DOHH2 (cell line): ENCODE results near the gene TOX4.
"Not testable (repeated sequence)": the region's sequence is repeated elsewhere in the genome, so short reads cannot be mapped to it uniquely, and the experiment has no call there.

ENCODE experiments used
- H3F3A ChIP-seq: fragments of 200-600 bp; sonication (generic), shearing (Covaris generic); 2 replicates; pipeline ENCODE4 v1.6.0; 2016; ENCODE audit warnings: antibody characterized with exemption, mild to moderate bottlenecking; ENCODE audit not compliant: control insufficient read depth, insufficient read depth
- H3K27ac ChIP-seq: fragments of 200-600 bp; sonication (generic); 2 replicates; pipeline ENCODE4 v1.5.1; 2014; ENCODE audit warnings: low read depth, mild to moderate bottlenecking, low read length, moderate library complexity
- H3K27me3 ChIP-seq: fragments of 200-600 bp; sonication (generic); 2 replicates; pipeline ENCODE4 v1.6.1; 2014; ENCODE audit warnings: mild to moderate bottlenecking, low read length, mixed read lengths; ENCODE audit not compliant: control insufficient read depth
- H3K36me3 ChIP-seq: fragments of 200-600 bp; sonication (generic); 2 replicates; pipeline ENCODE4 v1.6.1; 2014; ENCODE audit warnings: mild to moderate bottlenecking, low read length, moderate library complexity, mixed read lengths; ENCODE audit not compliant: control insufficient read depth
- H3K4me1 ChIP-seq: fragments of 200-600 bp; sonication (generic); 2 replicates; pipeline ENCODE4 v1.6.1; 2014; ENCODE audit warnings: mild to moderate bottlenecking, low read length, mixed read lengths; ENCODE audit not compliant: control insufficient read depth
- H3K4me2 ChIP-seq: fragments of 200-600 bp; sonication (generic); 2 replicates; pipeline ENCODE4 v1.6.0; 2014; ENCODE audit warnings: mild to moderate bottlenecking, low read length, moderate library complexity
- H3K4me3 ChIP-seq: fragments of 200-600 bp; sonication (generic); 2 replicates; pipeline ENCODE4 v1.5.1; 2014; ENCODE audit warnings: mild to moderate bottlenecking, low read length, mixed read lengths
- H3K79me2 ChIP-seq: fragments of 200-600 bp; sonication (generic); 2 replicates; pipeline ENCODE4 v1.6.1; 2014; ENCODE audit warnings: mild to moderate bottlenecking, low read length, mixed read lengths; ENCODE audit not compliant: control insufficient read depth
- H3K9me2 ChIP-seq: fragments of 200-600 bp; sonication (generic); replicated peaks from 2 replicates; pipeline ENCODE4 v1.6.1; 2014; ENCODE audit warnings: mild to moderate bottlenecking, low read length, mixed read lengths; ENCODE audit not compliant: control insufficient read depth
- H3K9me3 ChIP-seq: fragments of 200-600 bp; sonication (generic); 2 replicates; pipeline ENCODE4 v1.6.1; 2014; ENCODE audit warnings: antibody characterized with exemption, low read length, mixed read lengths; ENCODE audit not compliant: control insufficient read depth, insufficient read depth
- H4K20me1 ChIP-seq: fragments of 200-600 bp; sonication (generic); 2 replicates; pipeline ENCODE4 v1.6.0; 2014; ENCODE audit warnings: low read depth, mild to moderate bottlenecking, antibody characterized with exemption, low read length, moderate library complexity; ENCODE audit not compliant: control insufficient read depth, insufficient read depth
- EZH2phosphoT487 ChIP-seq: fragments of 200-600 bp; sonication (generic); IDR thresholded peaks from 2 replicates; pipeline ENCODE4 v1.6.1; 2017; ENCODE audit warnings: borderline replicate concordance, mild to moderate bottlenecking, antibody characterized with exemption, low read length, moderate library complexity, mixed read lengths
- TF ChIP-seq, protein P1 (sequence below): fragments of 200-600 bp; sonication (generic); IDR thresholded peaks from one replicate; pipeline ENCODE4 v1.5.1; 2014; ENCODE audit warnings: antibody characterized with exemption, mild to moderate bottlenecking, low read depth, low read length; ENCODE audit not compliant: poor library complexity, severe bottlenecking

The TOX4 gene

DNA sequence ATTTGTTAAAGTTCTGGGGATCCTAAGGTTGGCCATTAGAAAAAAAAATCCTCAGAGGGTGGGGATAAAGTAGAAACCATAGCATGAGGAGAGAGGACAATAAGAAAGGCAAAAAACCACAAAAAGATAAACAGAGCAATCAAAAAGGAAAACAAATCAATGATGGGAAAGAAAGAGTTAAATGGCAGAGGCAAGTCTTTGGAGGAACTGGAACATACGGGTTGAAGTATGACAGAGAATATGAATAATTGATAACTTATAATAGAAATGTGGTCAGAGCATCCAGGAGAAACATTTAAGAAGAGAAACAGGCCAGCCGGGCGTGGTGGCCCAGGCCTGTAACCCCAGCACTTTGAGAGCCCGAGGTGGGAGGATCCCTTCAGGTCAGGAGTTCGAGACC, 67.0 kb downstream of the TOX4 start:
- H3K79me2 ChIP-seq: no peaks in the 10 kb centered on the region
- TF ChIP-seq, protein P1, sequence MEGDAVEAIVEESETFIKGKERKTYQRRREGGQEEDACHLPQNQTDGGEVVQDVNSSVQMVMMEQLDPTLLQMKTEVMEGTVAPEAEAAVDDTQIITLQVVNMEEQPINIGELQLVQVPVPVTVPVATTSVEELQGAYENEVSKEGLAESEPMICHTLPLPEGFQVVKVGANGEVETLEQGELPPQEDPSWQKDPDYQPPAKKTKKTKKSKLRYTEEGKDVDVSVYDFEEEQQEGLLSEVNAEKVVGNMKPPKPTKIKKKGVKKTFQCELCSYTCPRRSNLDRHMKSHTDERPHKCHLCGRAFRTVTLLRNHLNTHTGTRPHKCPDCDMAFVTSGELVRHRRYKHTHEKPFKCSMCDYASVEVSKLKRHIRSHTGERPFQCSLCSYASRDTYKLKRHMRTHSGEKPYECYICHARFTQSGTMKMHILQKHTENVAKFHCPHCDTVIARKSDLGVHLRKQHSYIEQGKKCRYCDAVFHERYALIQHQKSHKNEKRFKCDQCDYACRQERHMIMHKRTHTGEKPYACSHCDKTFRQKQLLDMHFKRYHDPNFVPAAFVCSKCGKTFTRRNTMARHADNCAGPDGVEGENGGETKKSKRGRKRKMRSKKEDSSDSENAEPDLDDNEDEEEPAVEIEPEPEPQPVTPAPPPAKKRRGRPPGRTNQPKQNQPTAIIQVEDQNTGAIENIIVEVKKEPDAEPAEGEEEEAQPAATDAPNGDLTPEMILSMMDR: no peak
- TF ChIP-seq EZH2phosphoT487: no peak
- no peaks in the 10 kb centered on the region for H3F3A ChIP-seq
- no peak overlapping the region for H3K4me3 ChIP-seq
- no peaks in the 10 kb centered on the region for H4K20me1 ChIP-seq
- no peaks in the 10 kb centered on the region for H3K36me3 ChIP-seq
- no peaks in the 10 kb centered on the region for H3K9me2 ChIP-seq
- H3K4me2 ChIP-seq: no peak overlapping the region
- no peak overlapping the region for H3K27ac ChIP-seq
- H3K9me3 ChIP-seq: no peaks in the 10 kb centered on the region
- H3K27me3 ChIP-seq: peaks cover 8% of the 10 kb centered on the region
- H3K4me1 ChIP-seq: no peaks in the 10 kb centered on the region

DNA sequence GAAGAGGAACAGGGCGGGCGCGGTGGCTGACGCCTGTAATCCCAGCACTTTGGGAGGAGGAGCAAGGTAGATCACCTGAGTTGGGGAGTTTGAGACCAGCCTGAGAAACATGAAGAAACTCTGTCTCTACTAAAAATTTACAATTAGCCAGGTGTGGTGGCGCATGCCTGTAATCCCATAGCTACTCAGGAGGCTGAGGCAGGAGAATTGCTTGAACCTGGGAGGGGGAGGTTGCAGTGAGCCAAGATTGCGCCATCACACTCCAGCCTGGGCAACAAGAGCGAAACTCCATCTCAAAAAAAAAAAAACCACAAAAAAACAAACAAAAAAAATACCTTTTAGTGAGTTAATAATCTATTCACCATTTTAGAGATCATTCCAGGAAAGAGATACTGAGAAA, 67.6 kb downstream of the TOX4 start:
- H3K36me3 ChIP-seq, H3K27ac ChIP-seq, H4K20me1 ChIP-seq, H3K9me3 ChIP-seq, H3K4me2 ChIP-seq, H3K4me1 ChIP-seq, H3K27me3 ChIP-seq, H3F3A ChIP-seq, H3K9me2 ChIP-seq, H3K4me3 ChIP-seq, H3K79me2 ChIP-seq: not testable (repeated sequence)
